DMS114 treated with DMSO at 0.1 percent for 48 hours (cell line): Measurements from ENCODE around the gene MAN1A2.
"Not testable (repeated sequence)": the region's sequence is repeated elsewhere in the genome, so short reads cannot be mapped to it uniquely, and the experiment has no call there.

ENCODE experiments used
- DNase-seq: peaks from one replicate; lab custom pipeline; 2025; ENCODE audit not compliant: unreplicated experiment; lab: John Stamatoyannopoulos, UW

Gene MAN1A2

DNA sequence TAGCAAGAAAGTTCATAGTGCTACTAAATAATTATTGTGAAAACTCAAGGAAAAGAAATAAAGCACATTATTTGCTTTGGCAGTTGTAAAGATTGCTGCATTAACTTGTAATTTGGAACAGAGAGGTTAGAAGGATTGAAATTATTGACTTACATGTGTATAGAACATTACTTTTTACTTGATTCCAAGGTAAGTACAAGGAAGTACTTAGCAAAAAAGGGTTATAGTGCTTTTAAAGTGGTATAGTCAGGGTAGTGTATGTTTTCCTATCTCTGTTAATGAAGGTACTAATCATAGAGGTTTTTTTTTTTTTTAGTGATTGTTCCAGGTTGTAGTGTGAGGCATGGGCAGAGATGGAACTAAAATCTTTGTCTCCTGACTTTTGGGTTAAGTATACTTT, 29.4 kb downstream of the MAN1A2 start:
- no peak for DNase-seq

DNA sequence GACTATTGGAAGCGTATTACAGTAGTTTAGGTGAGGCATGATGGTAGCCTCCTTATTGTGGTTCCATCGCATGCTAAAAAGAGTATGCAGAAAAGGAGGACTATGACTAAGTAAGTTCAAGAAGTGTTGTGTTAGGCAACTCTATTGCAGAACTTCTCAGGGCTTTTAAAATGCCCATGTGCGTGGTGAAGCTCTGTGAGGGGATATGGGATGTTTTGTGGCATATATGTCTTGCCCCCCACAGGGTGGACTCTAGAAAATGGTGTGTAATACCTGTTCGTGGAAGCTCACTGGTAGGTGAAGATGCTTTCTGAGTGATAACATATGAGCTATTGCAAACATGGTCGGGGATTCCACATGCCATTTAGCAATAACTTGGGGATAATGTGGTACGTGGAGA, 31.7 kb downstream of the MAN1A2 start:
- no peak for DNase-seq

DNA sequence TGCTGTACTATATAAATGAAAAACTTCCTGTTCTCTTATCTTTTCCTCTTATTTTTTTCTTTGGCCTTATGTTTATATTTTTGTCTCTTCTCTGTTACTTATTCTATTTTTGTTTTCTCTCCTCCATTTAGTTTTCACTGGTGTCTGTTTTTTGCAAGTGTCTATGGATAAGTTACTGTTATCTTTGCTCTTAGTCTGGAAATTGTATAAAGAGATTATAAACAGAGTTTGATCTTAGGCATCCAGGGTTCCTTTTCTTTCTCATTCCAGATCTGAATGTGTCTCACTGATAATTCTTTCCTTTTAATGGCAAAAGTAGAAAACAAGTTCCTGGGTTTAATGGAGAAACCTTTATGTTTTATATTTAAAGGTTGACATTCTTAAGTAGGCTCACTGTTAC, 34.5 kb downstream of the MAN1A2 start:
- DNase-seq = no peak

DNA sequence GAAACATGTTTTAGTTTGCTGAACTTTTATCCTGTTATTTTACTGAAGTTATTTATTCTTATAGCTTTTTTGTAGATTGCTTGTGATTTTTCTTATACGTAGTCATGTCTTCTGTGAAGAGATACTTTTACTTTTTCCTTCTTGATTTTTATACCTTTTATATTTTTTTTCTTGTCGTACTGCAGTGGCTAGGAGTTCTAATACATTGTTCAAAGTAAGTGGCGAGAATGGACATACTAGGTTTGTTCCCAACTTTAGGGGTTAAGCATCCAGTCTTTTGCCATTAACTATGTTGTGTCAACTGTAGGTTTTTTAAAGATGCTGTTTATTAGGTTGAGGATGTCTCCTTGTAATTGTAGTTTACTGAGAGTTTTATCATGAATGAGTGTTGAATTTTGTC, 36.3 kb downstream of the MAN1A2 start:
- DNase-seq = no peak

DNA sequence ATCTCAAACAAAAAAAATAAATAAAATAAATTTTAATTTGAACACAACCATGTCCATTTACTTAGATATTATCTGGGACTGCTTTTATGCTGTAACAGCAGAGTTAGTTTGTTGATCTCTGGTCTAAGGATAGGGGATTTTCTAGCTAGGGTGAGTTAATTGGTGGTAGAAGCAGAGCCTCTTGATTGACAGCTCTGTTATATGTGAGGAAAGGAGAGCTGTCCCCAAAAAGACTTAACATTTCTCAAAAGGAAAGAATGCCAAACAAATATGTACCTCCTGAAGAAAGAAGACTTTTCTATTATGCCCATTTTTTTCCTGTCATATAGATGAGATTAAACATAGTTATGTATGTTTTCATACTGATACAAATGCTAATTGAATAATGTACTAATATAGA, 37.8 kb downstream of the MAN1A2 start:
- DNase-seq = no peak

DNA sequence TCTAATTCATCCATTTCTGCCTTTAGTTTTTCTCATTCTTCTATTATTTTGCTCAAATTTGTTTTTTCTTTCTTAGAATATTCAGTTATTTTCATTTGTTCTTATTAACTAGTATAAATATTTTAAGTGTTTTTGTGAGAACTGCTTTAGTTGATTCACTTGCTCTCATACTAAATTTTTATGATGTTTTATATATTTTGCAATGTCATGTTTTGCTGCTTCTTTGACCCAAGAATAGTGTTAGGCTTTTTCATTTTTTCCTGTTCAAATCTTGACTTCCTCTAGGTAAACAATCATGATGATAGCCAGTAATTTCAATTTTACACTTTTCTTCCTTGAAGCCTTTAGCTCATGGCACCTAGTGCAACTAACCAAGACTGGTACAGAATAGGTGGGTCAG, 45.2 kb downstream of the MAN1A2 start:
- no peak for DNase-seq

DNA sequence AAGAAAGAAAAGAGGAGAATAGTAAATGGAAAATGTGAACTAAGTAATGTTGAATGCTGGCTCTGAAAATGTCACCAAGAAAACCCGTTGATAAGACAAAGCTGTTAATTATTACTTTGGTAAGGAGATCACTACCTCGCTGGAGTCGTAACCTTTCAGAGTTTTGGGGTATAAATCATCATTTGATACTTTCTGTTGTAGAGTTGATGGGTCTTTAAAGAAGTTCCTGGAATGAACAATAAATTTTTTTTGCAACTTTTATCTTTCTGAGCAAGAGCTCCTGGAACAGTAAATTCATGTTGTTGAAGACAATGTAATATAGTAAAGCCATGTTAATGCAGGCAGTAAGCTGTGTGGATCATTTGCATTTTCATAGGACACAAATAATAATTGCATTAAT, 46.2 kb downstream of the MAN1A2 start:
- no peak for DNase-seq

DNA sequence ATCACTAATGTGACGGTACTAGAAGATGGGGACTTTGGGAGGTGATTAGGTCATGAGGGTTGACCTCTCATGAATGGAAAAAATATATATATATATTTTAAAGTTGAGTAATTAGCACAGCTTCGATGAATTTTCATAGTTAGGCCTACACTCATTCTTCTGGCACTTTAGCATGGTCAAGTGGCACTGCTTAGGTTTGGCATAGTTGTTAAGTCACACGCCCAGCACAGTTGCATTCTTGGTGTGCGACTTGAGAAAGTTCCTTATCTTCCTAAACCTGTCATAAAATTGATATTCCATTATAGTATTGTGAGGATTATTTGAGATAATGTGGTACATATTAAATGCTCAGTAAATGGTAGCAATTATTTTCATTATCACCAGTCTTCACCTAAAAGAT, 47.7 kb downstream of the MAN1A2 start:
- no peak for DNase-seq

DNA sequence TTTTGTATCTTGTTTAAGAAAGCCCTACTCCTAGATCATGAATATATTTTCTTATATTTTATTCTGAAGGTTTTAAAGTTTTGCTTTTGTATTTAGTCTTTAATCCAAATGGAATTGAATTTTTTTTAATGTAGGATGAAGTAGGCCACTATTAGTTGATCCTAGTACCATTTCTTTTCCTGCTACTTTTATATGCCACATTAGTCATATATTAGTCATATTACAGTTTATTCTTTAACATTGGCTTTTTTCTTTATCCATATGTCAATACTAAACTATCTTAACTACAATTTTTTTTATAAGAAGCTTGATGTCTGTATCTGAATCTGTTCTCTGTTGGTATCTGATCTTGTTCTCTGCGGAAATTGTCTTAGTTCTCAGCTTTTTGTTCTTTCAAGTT, 48.8 kb downstream of the MAN1A2 start:
- DNase-seq = no peak

DNA sequence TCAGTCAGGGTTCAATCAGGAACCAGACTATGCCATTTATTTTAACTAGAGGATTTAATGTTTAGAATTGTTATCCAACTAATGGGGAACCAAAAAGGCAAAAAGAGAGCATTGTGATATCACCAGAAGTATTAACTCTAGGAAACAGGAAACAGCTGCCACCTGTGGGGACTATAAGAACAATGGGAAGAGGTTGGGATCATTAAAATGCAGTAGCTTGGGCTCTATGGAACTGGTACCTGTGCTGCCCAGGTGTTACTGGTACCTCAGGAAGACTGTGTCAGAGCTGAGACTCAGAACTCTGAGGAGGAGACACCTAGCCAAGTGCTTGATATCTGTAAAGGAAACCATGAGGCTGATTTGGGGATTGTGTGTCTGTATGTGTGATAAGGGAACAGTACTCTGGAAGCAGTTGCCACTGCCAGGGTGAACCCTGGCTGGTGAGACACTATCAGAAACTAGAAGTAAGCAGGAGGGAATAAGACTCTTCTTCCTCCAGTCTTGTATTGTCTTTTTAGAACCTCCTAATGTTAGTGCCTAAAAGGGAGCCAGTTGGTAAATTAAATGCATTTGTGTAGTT, 49.4 kb downstream of the MAN1A2 start:
- DNase-seq = no peak

DNA sequence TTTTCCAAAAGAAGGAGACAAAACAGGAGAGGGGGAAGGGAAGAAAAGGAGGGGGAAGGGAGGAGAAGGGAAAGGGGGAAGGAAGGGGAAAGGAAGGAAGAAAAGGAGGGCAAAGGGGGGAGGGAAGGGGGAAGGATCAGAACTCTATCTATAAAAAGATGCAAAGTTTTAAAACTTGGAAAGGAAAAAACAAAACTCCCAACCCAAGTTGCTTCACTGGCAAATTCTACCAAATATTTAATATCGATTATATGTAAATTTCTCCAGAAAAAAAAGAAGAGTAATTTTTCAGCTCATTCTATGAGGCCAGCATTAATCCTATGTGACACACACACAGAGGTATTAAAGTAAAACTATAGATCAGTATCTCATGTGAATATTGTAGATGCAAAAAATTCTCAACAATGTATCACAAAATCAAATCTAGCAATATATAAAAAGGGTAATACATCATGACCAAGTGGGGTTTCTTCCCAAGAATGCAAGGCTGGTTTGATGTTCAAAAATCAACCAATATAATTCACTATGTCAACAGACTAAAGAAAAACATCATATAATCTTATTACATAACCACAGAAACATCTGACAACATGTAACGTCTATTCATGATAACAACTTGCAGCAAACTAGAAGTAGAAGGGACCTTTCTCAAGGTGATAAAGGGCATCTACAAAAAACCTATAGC, 57.9 kb downstream of the MAN1A2 start:
- no peak for DNase-seq

DNA sequence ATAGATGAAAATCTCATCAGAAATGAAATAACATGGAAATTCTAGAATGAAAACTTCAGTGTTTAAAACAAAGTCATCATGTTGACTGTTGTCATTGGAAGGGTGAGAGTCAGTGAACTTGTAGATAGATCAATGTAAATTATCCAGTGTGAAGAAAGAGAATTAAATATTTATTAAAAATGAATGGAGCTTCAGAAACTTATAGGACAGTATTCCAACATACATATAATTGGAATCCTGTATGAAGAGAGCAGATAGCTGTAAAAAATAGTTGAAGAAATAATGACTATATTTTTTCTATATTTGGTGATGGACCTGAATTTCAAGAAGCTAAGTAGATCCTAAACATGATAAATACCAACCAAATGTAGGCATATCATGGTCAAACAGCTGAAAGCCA, 60.0 kb downstream of the MAN1A2 start:
- no peak for DNase-seq

DNA sequence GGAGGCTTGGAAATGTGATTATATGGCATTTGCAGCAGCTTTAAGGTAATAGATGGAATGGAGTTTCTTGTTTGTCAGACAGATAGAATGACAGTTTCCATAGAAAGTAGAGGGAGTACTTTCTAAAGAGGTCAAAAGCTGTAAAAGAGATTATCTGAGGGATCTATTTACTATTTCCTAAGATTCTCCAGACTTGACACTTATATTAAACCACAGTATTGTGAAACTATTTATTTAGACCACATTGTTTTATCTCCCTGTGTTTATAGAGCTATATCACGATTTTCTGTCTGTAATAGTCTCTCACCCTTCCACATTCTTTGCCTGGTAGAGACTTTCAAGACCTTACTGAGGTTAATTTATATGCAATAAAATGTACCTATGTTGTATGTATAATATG, 66.7 kb downstream of the MAN1A2 start:
- no peak for DNase-seq

DNA sequence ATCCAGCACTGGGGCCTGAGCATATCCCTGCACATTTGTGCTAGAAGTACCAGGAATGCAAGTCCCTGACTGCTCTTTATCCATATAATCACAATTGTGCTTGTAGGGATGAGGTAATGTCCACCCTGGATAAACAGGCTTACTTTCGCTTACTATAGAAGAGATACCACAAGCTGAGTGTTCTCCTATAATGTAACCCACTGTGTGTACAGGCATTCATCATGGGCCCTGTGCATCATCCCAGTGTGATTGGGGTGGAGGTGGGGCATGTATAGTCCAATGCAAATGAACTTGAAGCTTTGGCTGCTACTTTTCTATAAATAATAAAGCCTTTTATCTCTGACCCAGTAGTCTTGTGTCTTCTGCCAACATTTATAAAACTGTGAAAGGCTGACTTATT, 69.3 kb downstream of the MAN1A2 start:
- no peak for DNase-seq

DNA sequence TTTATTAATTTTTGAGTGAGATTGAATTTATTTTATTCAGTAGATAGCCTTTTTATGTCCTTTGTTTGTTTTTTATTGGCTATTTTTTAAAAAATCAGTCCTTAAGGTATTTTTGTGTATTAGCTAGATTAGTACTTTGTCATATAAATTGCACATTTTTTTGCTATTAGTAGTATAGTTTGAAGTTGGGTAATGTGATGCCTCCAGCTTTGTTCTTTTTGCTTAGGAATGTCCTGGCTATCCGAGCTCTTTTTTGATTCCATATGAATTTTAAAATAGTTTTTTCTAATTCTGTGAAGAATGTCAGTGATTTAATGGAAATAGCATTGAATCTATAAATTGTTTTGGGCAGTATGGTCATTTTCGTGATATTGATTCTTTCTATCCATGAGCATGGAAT, 80.4 kb downstream of the MAN1A2 start:
- DNase-seq = no peak

DNA sequence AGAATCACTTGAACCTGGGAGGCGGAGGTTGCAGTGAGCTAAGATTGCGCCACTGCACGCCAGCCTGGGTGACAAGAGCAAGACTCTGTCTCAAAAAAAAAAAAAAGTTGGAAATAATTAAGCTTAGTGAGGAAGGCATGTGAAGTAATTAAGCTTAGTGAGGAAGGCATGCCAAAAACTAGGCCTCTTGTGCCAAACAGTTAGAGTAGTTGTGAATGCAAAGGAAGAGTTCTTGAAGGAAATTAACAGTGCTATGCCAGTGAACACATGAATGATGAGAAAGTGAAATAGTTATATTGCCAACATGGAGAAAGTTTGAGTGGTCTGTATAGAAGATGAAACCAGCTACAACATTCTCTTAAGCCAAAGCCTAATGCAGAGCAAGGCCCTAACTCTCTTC, 85.0 kb downstream of the MAN1A2 start:
- no peak for DNase-seq

DNA sequence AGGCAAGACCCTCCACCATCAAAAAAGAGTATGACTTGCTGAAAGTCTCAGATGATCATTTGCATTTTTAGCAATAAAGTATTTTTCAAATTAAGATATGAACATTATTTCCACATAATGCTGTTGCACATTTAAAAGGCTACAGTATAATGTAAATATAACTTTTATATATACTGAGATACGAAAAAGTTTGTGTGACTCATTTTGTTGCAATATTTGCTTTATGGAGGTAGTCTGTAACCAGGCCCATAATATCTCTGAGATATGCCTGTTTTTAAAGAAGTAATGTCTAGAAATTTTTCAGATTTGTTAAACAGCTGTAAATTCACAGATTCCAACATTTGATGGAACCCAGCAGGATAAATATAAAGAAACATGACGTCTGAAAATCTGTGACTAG, 86.7 kb downstream of the MAN1A2 start:
- DNase-seq = no peak

DNA sequence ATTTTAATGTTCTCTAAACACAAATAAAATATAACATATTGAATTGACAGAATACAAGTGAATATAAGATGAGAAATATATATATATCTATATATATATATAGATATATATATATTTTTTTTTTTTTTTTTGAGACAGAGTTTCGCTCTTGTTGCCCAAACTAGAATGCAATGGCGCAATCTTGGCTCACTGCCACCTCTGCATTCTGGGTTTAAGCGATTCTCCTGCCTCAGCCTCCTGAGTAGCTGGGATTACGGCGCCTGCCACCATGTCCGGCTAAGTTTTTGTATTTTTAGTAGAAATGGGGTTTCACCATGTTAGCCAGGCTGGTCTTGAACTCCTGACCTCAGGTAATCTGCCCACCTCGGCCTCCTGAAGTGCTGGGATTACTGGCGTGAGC, 91.2 kb downstream of the MAN1A2 start:
- DNase-seq = not testable (repeated sequence)

DNA sequence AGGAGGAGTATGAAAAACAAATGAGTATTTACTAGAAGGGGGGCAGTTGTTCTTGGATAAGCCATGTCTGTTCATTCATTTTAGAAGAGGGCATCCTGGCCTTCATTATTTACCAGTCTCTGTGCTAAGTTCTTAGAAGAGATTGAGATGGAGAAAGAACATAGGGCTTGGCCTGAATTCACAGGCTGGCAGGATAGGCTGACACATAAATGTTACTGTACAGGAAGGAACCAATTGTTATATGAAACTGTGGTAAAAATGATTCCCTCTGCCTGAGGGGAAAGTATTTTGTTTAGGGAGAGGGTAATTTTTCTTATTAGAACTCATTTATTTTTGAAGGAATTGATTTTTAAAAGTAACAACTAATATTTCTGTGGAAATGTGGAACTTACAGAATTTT, 99.5 kb downstream of the MAN1A2 start:
- no peak for DNase-seq

DNA sequence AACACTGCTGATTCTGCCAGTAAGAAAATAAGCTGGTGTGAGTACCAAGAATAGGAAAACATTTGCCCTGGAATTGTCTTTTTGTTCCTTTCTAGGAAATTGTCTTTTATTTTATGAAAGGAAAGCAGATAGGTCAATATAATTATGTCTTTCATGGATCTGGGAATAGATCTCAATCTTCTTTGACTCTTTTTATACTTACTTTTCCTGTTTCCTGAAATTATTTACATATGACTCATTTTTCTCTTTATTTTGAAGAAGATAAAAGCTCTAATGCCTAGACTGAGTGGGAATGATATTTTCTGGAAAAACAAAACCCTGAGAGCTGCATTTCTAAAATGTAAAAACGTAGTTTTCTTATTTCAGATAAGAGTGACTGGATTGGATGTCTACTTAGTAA, 100.1 kb downstream of the MAN1A2 start:
- DNase-seq = no peak

DNA sequence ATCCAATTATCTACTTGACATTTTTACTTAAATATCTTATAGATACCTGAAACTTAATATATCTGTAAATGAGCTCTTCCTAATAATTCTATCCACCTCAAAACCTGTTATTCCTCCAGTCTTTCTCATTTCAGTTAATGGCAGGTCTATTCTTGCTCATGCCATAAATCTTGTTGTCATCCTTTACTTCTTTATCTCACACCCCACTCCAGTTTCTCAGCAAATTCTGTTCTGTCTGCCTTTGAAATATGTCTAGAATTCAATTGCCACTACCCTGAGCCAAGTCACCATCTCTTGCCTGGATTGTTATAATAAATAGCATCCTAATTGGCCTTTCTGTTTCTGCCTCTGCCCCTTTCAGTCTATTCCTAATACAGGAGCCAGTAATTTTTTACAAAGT, 105.8 kb downstream of the MAN1A2 start:
- no peak for DNase-seq

DNA sequence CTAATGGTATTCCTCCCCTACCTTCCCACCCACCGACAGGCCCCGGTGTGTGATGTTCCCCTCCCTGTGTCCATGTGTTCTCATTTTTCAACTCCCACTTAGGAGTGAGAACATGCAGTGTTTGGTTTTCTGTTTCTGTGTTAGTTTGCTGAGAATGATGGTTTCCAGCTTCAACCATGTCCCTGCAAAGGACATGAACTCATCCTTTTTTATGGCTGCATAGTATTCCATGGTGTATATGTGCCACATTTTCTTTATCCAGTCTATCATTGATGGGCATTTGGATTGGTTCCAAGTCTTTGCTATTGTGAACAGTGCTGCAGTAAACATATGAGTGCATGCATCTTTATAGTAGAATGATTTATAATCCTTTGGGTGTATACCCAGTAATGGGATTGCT, 108.2 kb downstream of the MAN1A2 start:
- not testable (repeated sequence) for DNase-seq

DNA sequence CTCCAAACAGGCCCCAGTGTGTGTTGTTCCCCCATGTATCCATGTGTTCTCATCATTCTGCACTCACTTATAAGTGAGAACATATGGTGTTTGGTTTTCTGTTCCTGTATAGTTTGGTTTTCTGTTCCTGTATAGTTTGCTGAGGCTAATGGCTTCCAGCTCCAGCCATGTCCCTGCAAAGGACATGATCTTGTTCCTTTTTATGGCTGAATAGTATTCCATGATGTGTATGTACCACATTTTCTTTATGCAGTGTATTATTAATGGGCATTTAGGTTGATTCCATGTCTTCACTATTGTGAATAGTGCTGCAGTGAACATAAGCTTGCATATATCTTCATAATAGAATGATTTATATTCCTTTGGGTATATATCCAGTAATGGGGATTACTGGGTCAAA, 111.8 kb downstream of the MAN1A2 start:
- no peak for DNase-seq
